Measurements from ENCODE around the gene DDX20.
"Not testable (repeated sequence)": the region's sequence is repeated elsewhere in the genome, so short reads cannot be mapped to it uniquely, and the experiment has no call there.

The DDX20 gene

DNA sequence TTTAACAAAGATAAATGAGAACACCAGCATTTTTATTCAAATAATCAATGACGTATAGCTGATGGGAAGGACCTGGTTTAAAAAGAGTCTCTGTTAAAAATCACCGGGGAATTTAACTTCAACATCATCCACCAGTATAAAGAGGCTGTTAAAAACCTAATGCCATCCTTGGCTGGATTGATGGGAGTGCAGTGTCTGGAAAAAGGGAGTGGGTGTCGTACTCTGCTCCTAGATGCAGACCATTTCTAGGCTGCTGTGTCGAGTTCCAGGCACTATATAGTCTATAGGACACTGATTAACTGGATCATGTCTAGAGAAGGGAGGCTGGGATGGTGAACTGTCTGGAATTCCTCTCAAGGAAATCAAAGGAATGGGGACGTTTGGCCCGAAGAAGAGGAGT lies 36.1 kb downstream of the DDX20 start:
- no peak overlapping the region for H3K4me3 ChIP-seq (ENCODE audit: low read depth, low read length)
- TF ChIP-seq CTCF (IDR thresholded peaks at IDR 0.05; ENCODE audit: insufficient read depth, low read length, missing control alignments), result no peak
- POLR2A ChIA-PET, result no interaction called here
- CTCF ChIA-PET, result interaction anchor here (1.7 kb wide), 1 partner anchor 20 kb away, joined by 4 read pairs; no protein-coding TSS in a partner anchor
- no peak for DNase-seq (ENCODE audit: low read depth, low spot score)

DNA sequence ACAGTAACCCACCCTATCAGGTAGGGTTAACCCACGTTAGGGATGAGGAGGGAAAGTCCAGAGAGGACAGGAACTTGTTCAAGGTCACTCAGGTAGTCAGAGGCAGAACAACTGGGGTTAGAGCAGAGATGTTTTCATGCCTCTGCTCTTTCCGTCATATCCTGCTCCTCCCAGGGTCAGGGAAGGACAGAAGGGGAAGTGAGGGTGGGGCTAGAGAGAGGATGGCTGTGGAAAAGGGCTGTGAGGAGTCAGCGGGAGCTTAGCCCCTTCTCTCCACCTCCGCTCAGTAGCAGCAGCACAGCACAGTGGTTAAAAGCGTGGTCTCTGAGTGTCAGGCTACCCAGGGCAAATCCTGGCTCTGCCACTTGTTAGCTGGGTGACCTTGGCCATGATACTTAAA lies 36.5 kb downstream of the DDX20 start:
- H3K4me3 ChIP-seq (ENCODE audit: low read depth, low read length), result no peak overlapping the region
- ChIA-PET POLR2A (no interaction called here), CTCF (interaction anchor here (1.7 kb wide), 1 partner anchor 20 kb away, joined by 4 read pairs; no protein-coding TSS in a partner anchor)
- no peak for TF ChIP-seq CTCF (IDR thresholded peaks at IDR 0.05; ENCODE audit: insufficient read depth, low read length, missing control alignments)
- DNase-seq (ENCODE audit: low read depth, low spot score), result no peak

- POLR2A ChIA-PET, result no interaction called here
- CTCF ChIA-PET, result no interaction called here
- no peak for TF ChIP-seq CTCF (IDR thresholded peaks at IDR 0.05; ENCODE audit: insufficient read depth, low read length, missing control alignments)
- DNase-seq (ENCODE audit: low read depth, low spot score), result no peak
- H3K4me3 ChIP-seq (ENCODE audit: low read depth, low read length), result no peak overlapping the region
These were observed 38.2 kb downstream of the DDX20 start for GRCh38 chr1:111793923-111794322.

DNA sequence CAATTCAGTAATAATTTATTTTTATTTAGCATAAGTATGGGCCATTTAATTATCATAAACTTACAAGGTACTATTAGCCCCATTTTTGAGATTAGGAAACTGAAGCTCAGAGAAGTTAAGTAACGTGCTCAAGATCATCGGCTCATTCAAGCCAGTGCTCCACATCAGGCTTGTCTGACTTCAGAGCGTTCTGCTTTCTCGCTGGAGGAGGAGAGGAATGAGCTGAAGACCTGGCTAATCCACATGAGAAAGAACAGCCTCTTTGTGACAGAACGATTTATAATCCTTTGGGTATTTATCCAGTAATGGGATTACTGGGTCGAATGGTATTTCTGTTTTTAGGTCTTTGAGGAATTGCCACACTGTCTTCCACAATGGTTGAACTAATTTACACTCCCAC lies 39.7 kb downstream of the DDX20 start:
- ChIA-PET POLR2A (no interaction called here), CTCF (interaction anchor here (0.7 kb wide), 1 partner anchor 572 kb away, joined by 3 read pairs; no protein-coding TSS in a partner anchor)
- no peak for DNase-seq (ENCODE audit: low read depth, low spot score)
- no peak for TF ChIP-seq CTCF (IDR thresholded peaks at IDR 0.05; ENCODE audit: insufficient read depth, low read length, missing control alignments)
- no peak overlapping the region for H3K4me3 ChIP-seq (ENCODE audit: low read depth, low read length)

DNA sequence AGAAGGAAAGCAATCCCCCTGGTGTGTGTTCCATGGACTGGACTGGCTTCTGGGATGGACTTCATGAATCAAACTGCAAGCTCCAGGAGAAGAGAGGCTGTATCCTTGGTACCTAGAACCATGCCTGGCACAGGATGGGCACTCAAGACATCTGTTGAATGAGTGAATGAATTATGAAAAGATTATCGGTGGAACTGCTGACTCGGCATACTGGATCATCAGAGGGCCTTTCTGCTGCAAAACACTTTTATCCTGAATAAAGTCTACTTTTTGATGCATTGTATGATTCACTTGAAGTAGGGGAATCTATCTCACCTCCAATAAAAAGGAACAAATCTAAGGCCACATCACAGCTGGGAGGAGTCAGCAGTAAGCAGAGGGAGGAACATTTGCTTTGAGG lies 42.9 kb downstream of the DDX20 start:
- no peak for DNase-seq (ENCODE audit: low read depth, low spot score)
- TF ChIP-seq CTCF (IDR thresholded peaks at IDR 0.05; ENCODE audit: insufficient read depth, low read length, missing control alignments), result no peak
- CTCF ChIA-PET, result no interaction called here
- POLR2A ChIA-PET, result no interaction called here
- H3K4me3 ChIP-seq (ENCODE audit: low read depth, low read length), result no peak overlapping the region

GRCh38 chr1:111799722-111800121 lies 44.0 kb downstream of the DDX20 start:
- H3K4me3 ChIP-seq (ENCODE audit: low read depth, low read length); CTCF ChIA-PET; DNase-seq (ENCODE audit: low read depth, low spot score); POLR2A ChIA-PET: not testable (repeated sequence)

DNA sequence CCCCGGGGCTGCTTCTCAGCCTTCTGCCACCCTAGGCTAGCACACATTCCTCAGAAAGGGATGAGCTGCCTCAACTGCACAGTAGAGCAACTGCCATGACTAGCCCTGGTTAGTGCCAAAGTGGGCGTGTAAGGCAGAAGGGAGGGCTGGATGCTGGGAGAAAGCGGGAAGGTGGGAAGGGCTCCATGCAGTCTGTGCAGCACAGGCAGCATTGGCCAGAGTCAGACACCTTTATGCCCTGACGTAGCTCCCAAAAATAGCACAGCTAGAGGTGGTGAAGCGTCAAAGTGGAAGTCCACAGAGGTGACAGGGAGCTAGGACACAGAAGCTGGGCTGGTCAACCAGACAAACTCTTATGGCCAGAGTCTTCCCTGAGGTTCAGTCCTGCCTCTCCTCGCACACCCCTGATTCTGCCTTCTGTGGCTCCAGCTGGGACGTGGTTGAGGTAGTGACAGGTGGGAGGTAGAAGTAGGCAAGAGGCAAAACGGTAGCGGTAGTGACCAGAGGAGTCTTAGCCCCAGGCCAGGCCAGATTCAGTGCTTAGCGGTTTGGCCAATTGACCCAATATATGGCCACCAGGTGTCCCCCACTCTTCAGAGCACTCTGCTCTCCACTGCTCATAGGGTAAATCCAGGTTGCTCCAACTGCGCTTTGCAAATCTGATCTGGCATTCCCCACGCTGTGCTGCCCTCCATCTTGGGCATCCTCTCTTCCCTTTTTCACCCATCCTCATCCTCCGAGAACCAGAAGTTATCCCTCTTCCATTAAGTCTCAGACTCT lies 45.6 kb downstream of the DDX20 start:
- DNase-seq (ENCODE audit: low read depth, low spot score), result no peak
- H3K4me3 ChIP-seq (ENCODE audit: low read depth, low read length), result no peak overlapping the region
- TF ChIP-seq CTCF (IDR thresholded peaks at IDR 0.05; ENCODE audit: insufficient read depth, low read length, missing control alignments), result no peak
- POLR2A ChIA-PET, result no interaction called here
- CTCF ChIA-PET, result no interaction called here

Measured in AG04449 (cell line).